22Rv1 (cell line): ENCODE measurements around the gene LHPP.

Experiments
- H3K27ac ChIP-seq: fragments of 450-650 bp; 2 replicates; pipeline ENCODE4 v1.5.1; 2017
- CTCF ChIP-seq: fragments of 450-650 bp; IDR thresholded peaks from 2 replicates; pipeline ENCODE4 v1.5.1; 2017; ENCODE audit warnings: mild to moderate bottlenecking
- ZFX ChIP-seq: fragments of 450-650 bp; IDR thresholded peaks from 2 replicates; pipeline ENCODE4 v1.6.1; 2017; ENCODE audit warnings: antibody characterized with exemption, borderline replicate concordance

LHPP gene

GRCh38 chr10:124604214-124605000 is 142.8 kb downstream of the LHPP start:
- no peak overlapping the region for H3K27ac ChIP-seq
- TF ChIP-seq CTCF (no peak), ZFX (no peak)

- TF ChIP-seq ZFX, result no peak
- H3K27ac ChIP-seq, result no peak overlapping the region
Observed at GRCh38 chr10:124605001-124605370, 143.4 kb downstream of the LHPP start.

GRCh38 chr10:124605481-124605855 is 143.8 kb downstream of the LHPP start:
- no peak overlapping the region for H3K27ac ChIP-seq
- TF ChIP-seq CTCF, result no peak
- TF ChIP-seq ZFX, result no peak

- TF ChIP-seq ZFX (no peak), CTCF (no peak)
- H3K27ac ChIP-seq, result no peak overlapping the region
Observed at GRCh38 chr10:124605856-124606812, 144.5 kb downstream of the LHPP start.

GRCh38 chr10:124606822-124607221 is 145.2 kb downstream of the LHPP start:
- TF ChIP-seq CTCF, result no peak
- TF ChIP-seq ZFX, result no peak
- H3K27ac ChIP-seq, result no peak overlapping the region

GRCh38 chr10:124607693-124608092 is 146.1 kb downstream of the LHPP start:
- no peak overlapping the region for H3K27ac ChIP-seq
- TF ChIP-seq CTCF, result no peak
- no peak for TF ChIP-seq ZFX

- TF ChIP-seq CTCF (no peak), ZFX (no peak)
- H3K27ac ChIP-seq, result no peak overlapping the region
Observed at GRCh38 chr10:124608093-124608721, 146.6 kb downstream of the LHPP start.
